Measurements from ENCODE around the gene ADNP2.

The ADNP2 gene

GRCh38 chr18:80157708-80158343 lies 48.8 kb downstream of the ADNP2 start:
- ATAC-seq (ENCODE audit: low read depth) (peak; percentile 72; the same call in 2 of the 3 replicates), DNase-seq (ENCODE audit: low spot score) (no peak)
- TF ChIP-seq CTCF (IDR thresholded peaks at IDR 0.05; ENCODE audit: poor library complexity, severe bottlenecking): peak; percentile 96

GRCh38 chr18:80158365-80158764 lies 49.3 kb downstream of the ADNP2 start:
- H3K4me3 ChIP-seq (ENCODE audit: severe bottlenecking): no peak overlapping the region
- no peaks in the 10 kb centered on the region for H3K9me3 ChIP-seq (ENCODE audit: severe bottlenecking)
- ATAC-seq (ENCODE audit: low read depth): no peak
- no peaks in the 10 kb centered on the region for H3K4me1 ChIP-seq (ENCODE audit: insufficient read depth, poor library complexity, severe bottlenecking)
- no peak for TF ChIP-seq CTCF (IDR thresholded peaks at IDR 0.05; ENCODE audit: poor library complexity, severe bottlenecking)
- no peaks in the 10 kb centered on the region for H3K27me3 ChIP-seq (ENCODE audit: insufficient read depth, poor library complexity, severe bottlenecking)
- H3K36me3 ChIP-seq (ENCODE audit: low read depth): peaks cover 10% of the 10 kb centered on the region; the same call in 1 of the 2 replicates
- H3K27ac ChIP-seq (ENCODE audit: poor library complexity, severe bottlenecking): no peak overlapping the region
- DNase-seq (ENCODE audit: low spot score): no peak

More at GRCh38 chr18:80157708-80158343, 48.8 kb downstream of the ADNP2 start:
- Histone ChIP-seq H3K9me3 (ENCODE audit: severe bottlenecking) (no peaks in the 10 kb centered on the region), H3K4me1 (ENCODE audit: insufficient read depth, poor library complexity, severe bottlenecking) (no peaks in the 10 kb centered on the region), H3K27me3 (ENCODE audit: insufficient read depth, poor library complexity, severe bottlenecking) (no peaks in the 10 kb centered on the region), H3K36me3 (ENCODE audit: low read depth) (peaks cover 10% of the 10 kb centered on the region; the same call in 1 of the 2 replicates), H3K4me3 (ENCODE audit: severe bottlenecking) (no peak overlapping the region), H3K27ac (ENCODE audit: poor library complexity, severe bottlenecking) (no peak overlapping the region)

- Histone ChIP-seq H3K36me3 (ENCODE audit: low read depth) (peaks cover 10% of the 10 kb centered on the region; the same call in 1 of the 2 replicates), H3K4me3 (ENCODE audit: severe bottlenecking) (no peak overlapping the region), H3K27ac (ENCODE audit: poor library complexity, severe bottlenecking) (no peak overlapping the region), H3K9me3 (ENCODE audit: severe bottlenecking) (no peaks in the 10 kb centered on the region), H3K4me1 (ENCODE audit: insufficient read depth, poor library complexity, severe bottlenecking) (no peaks in the 10 kb centered on the region), H3K27me3 (ENCODE audit: insufficient read depth, poor library complexity, severe bottlenecking) (no peaks in the 10 kb centered on the region)
- ATAC-seq (ENCODE audit: low read depth) (no peak), DNase-seq (ENCODE audit: low spot score) (no peak)
- no peak for TF ChIP-seq CTCF (IDR thresholded peaks at IDR 0.05; ENCODE audit: poor library complexity, severe bottlenecking)
Measured at GRCh38 chr18:80159713-80160636, 50.9 kb downstream of the ADNP2 start.

GRCh38 chr18:80161781-80162417 lies 52.8 kb downstream of the ADNP2 start:
- ATAC-seq (ENCODE audit: low read depth) (no peak), DNase-seq (ENCODE audit: low spot score) (no peak)
- no peak overlapping the region for H3K27ac ChIP-seq (ENCODE audit: poor library complexity, severe bottlenecking)
- H3K36me3 ChIP-seq (ENCODE audit: low read depth): peaks cover 9% of the 10 kb centered on the region; the same call in 1 of the 2 replicates
- no peaks in the 10 kb centered on the region for H3K4me1 ChIP-seq (ENCODE audit: insufficient read depth, poor library complexity, severe bottlenecking)
- no peaks in the 10 kb centered on the region for H3K27me3 ChIP-seq (ENCODE audit: insufficient read depth, poor library complexity, severe bottlenecking)
- no peak overlapping the region for H3K4me3 ChIP-seq (ENCODE audit: severe bottlenecking)
- TF ChIP-seq CTCF (IDR thresholded peaks at IDR 0.05; ENCODE audit: poor library complexity, severe bottlenecking): no peak
- no peaks in the 10 kb centered on the region for H3K9me3 ChIP-seq (ENCODE audit: severe bottlenecking)
